ENCODE results near the gene C19orf18.

Gene C19orf18

GRCh38 chr19:57941593-57941992 is 32.7 kb downstream of the C19orf18 start:
- ATAC-seq: no peak
- TF ChIP-seq PATZ1 (CRISPR knock-in tag; IDR thresholded peaks at IDR 0.05; ENCODE audit: borderline replicate concordance): no peak
- no peak for TF ChIP-seq CREB5 (CRISPR knock-in tag; IDR thresholded peaks at IDR 0.05; ENCODE audit: low read depth)
- TF ChIP-seq CSDC2 (CRISPR knock-in tag; IDR thresholded peaks at IDR 0.05): no peak
- TF ChIP-seq ZFP30 (CRISPR knock-in tag; IDR thresholded peaks at IDR 0.05): no peak
- no peak for TF ChIP-seq TSHZ2 (CRISPR knock-in tag; IDR thresholded peaks at IDR 0.05)
- TF ChIP-seq ZNF8 (CRISPR knock-in tag; IDR thresholded peaks at IDR 0.05): no peak
- no peak for TF ChIP-seq BACH2 (CRISPR knock-in tag; IDR thresholded peaks at IDR 0.05; ENCODE audit: borderline replicate concordance)
- TF ChIP-seq CSRNP3 (CRISPR knock-in tag; IDR thresholded peaks at IDR 0.05): no peak
- no peak for TF ChIP-seq SNAI2 (CRISPR knock-in tag; IDR thresholded peaks at IDR 0.05)
- TF ChIP-seq ISL1 (CRISPR knock-in tag; IDR thresholded peaks at IDR 0.05): no peak
- no peak for TF ChIP-seq RARB (CRISPR knock-in tag; IDR thresholded peaks at IDR 0.05)
- TF ChIP-seq TCF4 (CRISPR knock-in tag; IDR thresholded peaks at IDR 0.05; ENCODE audit: borderline replicate concordance): no peak
- no peak for TF ChIP-seq ZFP3 (CRISPR knock-in tag; IDR thresholded peaks at IDR 0.05)
- no peak for TF ChIP-seq TOX (CRISPR knock-in tag; IDR thresholded peaks at IDR 0.05; ENCODE audit: borderline replicate concordance)
- TF ChIP-seq GLIS3 (CRISPR knock-in tag; IDR thresholded peaks at IDR 0.05): no peak
- TF ChIP-seq POU6F1 (CRISPR knock-in tag; IDR thresholded peaks at IDR 0.05; ENCODE audit: borderline replicate concordance, low read depth): no peak
- no peak for TF ChIP-seq ESRRG (CRISPR knock-in tag; IDR thresholded peaks at IDR 0.05)

- no peak for ATAC-seq
- TF ChIP-seq BACH2 (CRISPR knock-in tag; IDR thresholded peaks at IDR 0.05; ENCODE audit: borderline replicate concordance) (no peak), RARB (CRISPR knock-in tag; IDR thresholded peaks at IDR 0.05) (no peak), CSRNP3 (CRISPR knock-in tag; IDR thresholded peaks at IDR 0.05) (no peak), CSDC2 (CRISPR knock-in tag; IDR thresholded peaks at IDR 0.05) (no peak), ISL1 (CRISPR knock-in tag; IDR thresholded peaks at IDR 0.05) (no peak), PATZ1 (CRISPR knock-in tag; IDR thresholded peaks at IDR 0.05; ENCODE audit: borderline replicate concordance) (no peak), GLIS3 (CRISPR knock-in tag; IDR thresholded peaks at IDR 0.05) (no peak), ZFP30 (CRISPR knock-in tag; IDR thresholded peaks at IDR 0.05) (no peak), PPARA (CRISPR knock-in tag; IDR thresholded peaks at IDR 0.05; ENCODE audit: borderline replicate concordance) (no peak)
These were observed 38.6 kb downstream of the C19orf18 start for GRCh38 chr19:57935731-57936130.

Data from SK-N-SH treated with all-trans-retinoic acid at 6 μM for 48 hours (cell line).